Activated CD4-positive, CD25-positive, alpha-beta regulatory T cell (primary cell): ENCODE data around the gene PRUNE1.

Experiments used
- DNase-seq, 4 experiments: peaks; one replicate each; lab custom pipeline; 2025; lab: John Stamatoyannopoulos, UW

The PRUNE1 gene

DNA sequence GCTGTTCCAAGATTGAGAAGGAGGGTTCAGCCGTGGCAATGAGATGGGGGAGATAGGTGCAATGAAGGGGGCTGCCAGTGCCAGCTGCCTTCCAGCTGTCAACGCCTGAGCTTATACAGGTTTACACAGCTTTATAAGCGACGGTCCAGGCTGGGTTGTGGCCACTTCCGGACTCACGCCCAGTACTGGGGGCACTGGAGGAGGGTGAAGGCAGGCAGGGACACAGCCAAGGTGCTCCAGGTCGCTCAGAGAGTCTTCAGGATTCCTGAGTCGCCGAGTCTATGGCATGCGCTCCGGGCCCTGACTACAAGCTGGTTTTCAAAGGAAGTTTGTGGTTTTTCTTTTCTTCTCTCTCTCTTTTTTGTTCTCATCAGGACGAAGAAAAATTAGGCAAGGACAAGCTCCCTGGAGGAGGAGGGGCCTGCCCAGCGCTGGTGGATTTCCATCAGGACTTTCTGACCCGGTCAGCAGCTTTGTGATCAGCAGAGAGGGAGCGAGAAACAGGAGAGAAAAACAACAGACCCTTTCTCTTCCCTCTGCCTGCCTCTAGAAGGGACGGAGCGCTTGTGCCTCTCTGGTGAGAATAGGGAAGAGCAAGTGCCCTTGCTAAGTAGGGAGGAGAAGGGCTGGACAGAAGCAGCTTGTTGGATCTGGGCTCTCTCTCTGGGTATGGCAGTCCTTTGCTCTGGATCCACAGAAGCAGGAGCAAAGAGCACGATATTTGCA, 1.8 kb upstream of the PRUNE1 start, which contains the start of gene MINDY1:
Gene MINDY1, minus strand, starts transcription at position 576 of the 726 bp plus-strand sequence. CDS start 4,285 bp downstream, outside the sequence.
- DNase-seq = no peak

DNA sequence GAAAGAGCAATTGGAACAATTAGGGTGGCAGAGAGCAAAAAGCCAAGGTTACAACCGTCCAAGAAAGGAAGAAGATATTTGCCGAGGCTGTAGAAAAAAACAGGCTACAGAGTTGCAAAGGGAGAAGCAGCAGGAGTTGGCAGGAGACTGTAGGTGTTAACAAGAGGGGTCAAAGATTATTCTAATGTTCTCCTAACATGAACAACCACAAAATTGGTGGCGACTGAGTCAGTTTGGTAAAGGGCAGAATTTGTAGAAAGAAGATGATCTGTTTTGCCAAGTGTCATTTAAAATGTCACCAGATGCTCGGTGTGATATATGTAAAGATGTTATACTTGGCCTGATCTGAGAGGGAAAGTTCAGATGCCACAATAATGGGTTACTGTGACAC, 401 bp upstream of the PRUNE1 start:
- no peak for DNase-seq

DNA sequence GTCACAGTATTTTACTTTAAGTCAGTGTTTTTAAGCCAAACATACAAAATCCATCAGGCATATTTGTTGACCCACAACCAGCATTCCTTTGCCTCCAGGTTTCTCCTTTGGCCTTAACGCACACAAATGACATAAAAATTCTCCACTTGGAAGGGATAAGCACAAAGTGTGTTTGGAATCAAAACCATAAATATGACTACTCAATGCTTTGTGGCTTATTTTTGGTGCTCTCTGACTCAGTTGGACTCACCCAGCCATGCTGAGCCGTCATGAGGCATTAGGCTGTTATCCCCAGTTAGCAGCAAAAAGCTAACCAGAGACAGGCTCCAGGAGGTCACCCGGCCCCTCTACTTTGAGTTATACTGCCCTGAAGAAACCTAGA, 948 bp downstream of the PRUNE1 start:
- DNase-seq = no peak

DNA sequence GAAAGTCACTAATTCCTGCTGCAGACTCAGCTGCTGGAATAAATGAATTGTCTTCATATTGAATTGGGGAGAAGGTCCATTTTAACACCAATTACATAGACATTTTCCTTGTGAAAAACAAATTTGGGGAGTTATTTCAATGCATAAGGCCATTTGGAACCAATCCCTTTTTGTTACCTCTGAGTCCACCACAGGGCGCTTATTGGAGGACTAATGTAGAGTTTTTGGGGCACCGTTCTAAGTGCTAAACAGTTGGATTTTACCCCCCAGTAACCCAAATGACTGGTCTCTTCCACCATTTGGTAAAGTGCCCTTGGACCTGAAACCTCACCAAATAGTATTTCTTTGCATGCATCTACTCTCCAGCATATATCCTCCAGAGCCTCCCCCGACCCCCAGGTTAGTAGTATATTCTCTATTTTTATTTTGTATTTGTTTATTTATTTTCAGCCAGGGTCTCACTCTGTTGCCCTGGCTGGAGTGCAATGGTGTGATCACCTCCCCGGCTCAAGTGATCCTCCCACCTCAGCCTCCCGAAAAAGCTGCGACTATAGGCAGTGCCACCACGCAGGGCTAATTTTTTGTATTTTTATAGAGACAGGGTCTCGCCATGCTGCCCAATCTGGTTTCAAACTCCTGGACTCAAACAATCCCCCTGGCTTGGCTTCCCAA, 1.6 kb downstream of the PRUNE1 start:
- DNase-seq = no peak

DNA sequence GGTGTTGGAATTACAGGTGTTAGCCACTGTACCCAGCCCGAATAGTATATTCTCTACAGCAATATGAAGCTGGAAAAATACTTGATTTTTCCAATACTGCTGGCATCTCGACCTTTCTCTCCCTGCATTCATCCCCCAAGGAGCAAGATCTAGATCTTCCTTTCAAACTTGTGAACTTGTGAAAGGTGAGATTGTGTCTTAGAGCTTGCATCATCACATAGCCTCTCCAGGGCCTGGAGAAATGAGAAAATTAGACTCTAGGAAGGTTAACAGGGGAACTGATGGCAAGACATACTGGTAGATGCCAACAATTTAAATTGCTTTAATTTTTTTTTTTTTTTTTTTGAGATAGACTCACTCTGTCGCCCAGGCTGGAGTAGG, 2.1 kb downstream of the PRUNE1 start:
- no peak for DNase-seq

DNA sequence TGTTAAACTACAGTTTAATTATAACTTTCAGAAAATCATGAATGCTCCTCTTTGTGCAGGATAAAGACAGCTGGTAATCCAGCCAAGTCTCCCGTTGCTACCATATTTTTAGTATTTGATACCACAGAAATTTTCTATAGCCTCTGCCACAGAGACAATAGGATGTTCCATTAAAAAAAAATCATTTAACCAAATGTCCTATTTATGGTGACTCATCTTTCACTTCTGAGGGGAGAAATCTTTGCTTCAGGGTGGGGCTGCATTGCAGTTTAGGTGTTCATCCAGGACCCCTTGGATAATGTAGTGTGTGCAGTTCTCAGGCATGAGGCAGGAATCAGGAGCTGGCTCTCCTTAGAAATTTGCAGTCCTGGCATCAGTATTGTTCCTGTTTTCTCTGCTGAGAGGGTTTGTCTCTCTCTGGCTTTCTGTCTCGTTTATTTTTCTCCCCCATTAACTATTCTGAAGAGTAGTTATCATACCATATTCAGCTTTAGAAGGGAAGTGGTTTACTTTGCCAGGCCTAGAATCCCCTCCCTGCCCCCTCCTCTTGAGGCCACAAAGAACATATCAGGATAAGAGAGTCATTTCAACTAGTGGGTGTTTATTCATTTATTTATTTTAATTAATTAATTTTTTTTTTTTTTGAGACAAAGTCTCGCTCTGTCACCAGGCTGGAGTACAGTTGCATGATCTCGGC, 3.1 kb downstream of the PRUNE1 start:
- no peak for DNase-seq

DNA sequence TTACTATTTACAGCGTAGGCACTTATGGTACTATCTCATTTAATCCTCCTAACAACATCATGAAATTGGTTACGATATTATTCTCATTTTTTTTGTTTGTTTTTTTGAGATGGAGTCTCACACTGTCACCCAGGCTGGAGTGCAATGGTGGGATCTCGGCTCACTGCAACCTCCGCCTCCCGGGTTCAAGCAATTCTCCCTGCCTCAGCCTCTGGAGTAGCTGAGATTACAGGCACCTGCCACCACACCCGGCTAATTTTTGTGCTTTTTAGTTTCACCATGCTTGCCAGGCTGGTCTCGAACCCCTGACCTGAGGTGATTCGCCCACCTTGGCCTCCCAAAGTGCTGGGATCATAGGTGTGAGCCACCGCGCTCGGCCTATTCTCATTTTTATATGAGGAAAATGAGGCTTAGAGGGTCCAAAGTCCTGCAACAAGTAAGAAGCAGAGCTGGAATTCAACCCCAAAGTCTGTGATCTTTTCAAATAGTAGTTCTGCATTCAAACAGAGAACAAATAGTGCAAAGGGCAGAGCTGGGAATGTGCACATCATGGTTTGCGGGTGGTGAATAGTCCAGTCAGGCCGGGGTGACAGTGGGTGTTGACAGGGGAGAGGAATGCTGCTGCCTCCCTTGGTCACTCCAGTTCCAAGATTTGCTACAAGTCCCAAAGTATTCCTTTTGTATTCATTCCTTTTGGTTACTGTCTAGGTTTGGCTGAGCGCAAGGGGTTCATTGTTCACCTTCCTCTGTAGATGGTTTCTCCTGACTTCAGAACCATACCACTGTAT, 4.6 kb downstream of the PRUNE1 start:
- no peak for DNase-seq

DNA sequence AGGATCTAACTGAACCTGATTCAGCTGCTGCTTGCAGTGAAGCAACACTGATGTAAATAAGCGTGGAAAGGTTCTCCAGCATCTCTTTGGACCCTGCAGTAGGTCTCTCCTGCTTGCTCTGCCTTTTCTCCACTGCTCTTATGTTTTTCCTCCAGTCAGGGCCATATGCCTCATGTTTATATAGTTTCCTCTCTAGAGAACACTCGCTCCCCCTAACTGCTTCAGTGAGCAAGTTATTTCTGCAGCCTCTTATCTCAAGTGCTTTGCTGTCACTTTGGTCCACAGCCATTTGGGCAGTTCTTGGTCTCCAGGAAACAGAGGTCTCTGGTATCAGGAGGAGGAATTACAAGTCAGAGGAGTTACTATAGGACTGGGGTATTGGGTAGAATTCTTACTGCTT, 5.3 kb downstream of the PRUNE1 start:
- DNase-seq = no peak

DNA sequence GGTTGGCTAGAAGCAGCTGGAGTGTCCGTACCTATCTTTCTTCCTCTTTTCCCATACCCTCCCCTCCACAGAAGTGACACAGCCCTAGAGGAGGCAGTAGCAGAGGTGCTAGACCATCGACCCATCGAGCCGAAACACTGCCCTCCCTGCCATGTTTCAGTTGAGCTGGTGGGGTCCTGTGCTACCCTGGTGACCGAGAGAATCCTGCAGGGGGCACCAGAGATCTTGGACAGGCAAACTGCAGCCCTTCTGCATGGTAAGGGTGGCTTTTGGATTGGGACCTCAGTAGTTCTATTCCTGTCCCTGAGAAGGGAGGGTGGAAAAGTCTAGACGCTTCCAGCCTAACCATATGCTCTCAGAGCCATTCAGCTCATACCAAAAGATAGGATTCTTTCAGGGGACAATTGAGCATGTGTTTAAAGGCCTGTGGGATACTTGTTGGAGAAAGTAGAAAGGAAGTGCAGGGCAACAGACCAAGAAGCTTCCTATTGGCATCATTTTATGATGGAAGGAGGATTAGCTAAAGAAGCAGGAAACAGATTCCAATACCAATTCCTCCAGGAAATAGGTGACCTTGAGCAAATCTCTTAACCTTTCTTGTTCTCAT, 16.4 kb downstream of the PRUNE1 start:
- peak; percentile 56 to 84 (median 72) for DNase-seq

DNA sequence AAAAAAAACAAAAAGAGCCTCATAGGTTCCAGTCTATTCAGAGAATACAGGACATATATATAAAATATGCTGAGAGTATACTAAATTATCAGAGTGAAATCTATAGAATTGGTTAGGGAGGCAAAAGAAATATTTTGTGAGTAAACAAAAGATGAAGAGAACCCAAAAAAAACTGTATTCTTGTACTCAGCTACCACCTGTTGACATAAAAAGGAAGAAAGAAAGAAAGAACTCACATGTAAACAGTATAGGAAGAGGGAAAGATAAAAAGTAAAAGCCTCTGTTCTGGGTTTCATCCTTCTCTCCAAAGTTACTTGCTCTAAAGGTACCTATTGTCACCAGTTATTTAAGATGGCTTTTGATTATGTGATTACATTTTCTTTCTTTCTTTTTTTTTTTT, 18.2 kb downstream of the PRUNE1 start:
- no peak for DNase-seq

DNA sequence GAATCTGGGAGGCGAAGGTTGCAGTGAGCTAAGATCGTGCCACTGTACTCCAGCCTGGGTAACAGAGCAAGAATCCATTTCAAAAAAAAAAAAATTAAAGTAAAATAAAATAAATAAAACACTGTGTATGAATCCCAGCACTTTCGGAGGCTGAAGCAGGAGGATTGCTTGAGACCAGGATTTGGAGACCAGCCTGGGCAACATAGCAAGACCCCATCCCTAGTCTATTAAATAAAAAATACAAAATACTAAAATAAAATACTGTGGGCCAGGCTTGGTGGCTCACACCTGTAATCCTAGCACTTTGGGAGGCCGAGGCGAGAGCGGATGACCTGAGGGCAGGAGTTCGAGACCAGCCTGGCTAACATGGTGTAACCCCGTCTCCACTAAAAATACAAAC, 23.9 kb downstream of the PRUNE1 start:
- no peak for DNase-seq

DNA sequence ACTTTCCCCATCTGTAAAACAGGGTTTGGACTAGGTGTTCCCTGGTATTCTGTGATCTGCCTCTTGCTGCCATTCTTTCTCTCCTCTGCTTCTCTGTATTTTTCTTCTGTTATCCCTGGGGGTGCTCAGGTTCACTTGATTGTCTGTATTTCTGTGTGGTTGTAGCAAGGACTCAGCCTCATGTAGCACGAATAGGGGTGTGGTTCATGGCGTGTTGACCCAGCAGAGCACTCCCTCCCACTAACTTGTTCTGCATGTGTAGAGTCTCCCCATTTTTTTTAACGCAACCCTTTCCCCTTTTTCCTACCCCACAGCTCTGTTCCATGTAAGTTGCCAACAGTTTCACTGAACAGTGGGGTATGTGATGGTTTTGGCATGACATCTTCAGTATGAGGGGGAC, 26.9 kb downstream of the PRUNE1 start:
- DNase-seq = no peak

DNA sequence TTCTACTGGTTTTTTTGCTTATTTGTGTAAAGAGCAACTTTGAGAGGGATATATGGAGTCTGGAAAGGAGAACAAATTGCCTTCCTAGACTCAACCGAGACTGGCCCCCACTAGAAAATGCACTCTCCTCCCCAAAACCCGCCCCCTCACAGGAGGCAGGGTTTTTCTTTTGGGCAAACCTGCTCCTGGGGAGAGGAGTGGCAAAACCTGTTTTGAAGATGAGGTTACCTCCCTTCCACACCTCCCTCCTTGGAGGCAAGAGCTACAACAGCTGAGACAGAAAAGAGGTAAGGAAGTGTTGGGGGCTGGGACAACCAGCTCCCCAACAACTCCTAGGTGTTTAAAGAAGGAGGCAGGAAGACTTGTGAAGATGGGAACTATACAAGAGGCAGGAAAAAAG, 28.1 kb downstream of the PRUNE1 start, which contains the start of gene BNIPL:
Gene BNIPL, plus strand, starts transcription at position 231 of the 400 bp plus-strand sequence. Its CDS starts 140 bp downstream, at position 371.
- DNase-seq = no peak

DNA sequence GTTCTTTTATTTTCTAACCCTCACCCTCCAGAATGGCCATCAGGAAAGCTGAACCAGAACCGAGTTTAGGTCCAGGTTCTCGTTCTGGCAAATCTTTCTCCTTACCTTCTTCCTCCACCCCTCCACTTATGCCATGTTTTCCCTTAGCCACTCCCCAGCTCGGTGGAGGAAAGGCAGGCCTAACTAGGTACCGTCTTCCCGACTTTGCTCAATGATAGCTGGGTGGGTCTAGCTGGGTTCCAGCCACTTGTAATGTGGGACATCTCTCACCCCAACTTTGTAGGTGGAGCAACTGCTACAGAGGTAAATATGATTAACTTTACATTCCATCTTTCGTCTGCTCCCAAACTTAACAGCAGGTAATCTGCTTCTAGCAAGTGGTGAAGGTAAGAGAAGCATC, 28.8 kb downstream of the PRUNE1 start:
- DNase-seq = no peak

DNA sequence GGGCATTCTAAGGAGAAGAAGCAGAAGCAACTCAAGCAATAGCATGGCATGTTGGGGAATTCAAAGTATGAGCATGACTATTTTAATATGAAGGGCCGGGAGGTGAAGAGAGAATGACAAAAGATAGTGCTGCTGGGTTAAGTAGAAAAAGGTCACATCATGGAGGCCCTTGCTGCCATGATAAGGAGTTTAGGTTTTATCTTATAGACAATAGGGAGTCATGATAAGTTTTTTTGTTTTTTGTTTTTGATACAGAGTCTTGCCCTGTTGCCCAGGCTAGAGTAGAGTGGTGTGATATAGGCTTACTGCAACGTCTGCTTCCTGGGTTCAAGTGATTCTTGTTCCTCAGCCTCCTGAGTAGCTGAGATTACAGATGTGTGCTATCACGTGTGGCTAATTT, 31.3 kb downstream of the PRUNE1 start:
- no peak for DNase-seq

DNA sequence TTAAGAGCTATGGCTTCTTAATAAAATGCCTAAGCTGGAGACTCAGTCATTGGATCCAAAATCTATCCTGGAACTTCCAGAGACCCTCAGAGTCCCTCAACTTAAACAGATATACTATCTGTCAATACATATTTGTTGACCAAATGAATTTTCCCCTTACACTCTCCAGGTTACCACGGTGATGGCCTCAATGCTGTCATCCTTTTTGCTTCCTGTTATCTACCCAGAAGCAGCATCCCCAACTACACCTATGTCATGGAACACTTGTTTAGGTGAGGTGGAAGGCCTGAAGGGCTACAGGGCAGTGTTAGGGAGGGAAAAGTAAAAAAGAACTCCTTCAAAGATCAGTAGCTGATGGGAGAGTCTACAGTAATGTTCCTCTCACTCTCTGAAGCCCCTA, 34.9 kb downstream of the PRUNE1 start:
- DNase-seq = no peak

DNA sequence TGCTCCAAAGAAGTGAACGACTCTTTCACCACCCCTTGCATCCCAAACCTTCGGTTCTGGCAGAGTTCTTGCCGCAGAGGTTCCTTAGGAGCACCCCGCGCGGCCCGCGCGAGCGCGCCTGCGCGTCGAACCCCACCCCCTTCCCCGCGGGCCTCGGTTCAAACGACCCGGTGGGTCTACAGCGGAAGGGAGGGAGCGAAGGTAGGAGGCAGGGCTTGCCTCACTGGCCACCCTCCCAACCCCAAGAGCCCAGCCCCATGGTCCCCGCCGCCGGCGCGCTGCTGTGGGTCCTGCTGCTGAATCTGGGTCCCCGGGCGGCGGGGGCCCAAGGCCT, 39.3 kb downstream of the PRUNE1 start, which contains the start of gene C1orf56:
Gene C1orf56, plus strand, starts transcription at position 161 of the 334 bp plus-strand sequence. Its CDS starts 97 bp downstream, at position 258.
- peak in 3 of 4 experiments; percentile 30 to 39 (median 31) for DNase-seq

DNA sequence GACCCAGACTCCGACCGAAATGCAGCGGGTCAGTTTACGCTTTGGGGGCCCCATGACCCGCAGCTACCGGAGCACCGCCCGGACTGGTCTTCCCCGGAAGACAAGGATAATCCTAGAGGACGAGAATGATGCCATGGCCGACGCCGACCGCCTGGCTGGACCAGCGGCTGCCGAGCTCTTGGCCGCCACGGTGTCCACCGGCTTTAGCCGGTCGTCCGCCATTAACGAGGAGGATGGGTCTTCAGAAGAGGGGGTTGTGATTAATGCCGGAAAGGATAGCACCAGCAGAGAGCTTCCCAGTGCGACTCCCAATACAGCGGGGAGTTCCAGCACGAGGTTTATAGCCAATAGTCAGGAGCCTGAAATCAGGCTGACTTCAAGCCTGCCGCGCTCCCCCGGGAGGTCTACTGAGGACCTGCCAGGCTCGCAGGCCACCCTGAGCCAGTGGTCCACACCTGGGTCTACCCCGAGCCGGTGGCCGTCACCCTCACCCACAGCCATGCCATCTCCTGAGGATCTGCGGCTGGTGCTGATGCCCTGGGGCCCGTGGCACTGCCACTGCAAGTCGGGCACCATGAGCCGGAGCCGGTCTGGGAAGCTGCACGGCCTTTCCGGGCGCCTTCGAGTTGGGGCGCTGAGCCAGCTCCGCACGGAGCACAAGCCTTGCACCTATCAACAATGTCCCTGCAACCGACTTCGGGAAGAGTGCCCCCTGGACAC, 39.8 kb downstream of the PRUNE1 start:
- peak in 2 of 4 experiments; percentile 9 to 25 for DNase-seq

DNA sequence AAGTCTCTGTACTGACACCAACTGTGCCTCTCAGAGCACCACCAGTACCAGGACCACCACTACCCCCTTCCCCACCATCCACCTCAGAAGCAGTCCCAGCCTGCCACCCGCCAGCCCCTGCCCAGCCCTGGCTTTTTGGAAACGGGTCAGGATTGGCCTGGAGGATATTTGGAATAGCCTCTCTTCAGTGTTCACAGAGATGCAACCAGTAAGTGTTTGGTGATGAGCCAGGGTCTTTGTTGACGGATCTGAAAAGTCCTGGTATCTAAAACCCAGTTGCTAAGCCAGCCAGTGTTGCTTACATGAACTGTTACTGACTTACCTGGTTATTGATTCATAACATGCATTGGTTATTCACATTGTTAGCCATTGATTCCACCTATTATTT, 40.4 kb downstream of the PRUNE1 start:
- DNase-seq = no peak

DNA sequence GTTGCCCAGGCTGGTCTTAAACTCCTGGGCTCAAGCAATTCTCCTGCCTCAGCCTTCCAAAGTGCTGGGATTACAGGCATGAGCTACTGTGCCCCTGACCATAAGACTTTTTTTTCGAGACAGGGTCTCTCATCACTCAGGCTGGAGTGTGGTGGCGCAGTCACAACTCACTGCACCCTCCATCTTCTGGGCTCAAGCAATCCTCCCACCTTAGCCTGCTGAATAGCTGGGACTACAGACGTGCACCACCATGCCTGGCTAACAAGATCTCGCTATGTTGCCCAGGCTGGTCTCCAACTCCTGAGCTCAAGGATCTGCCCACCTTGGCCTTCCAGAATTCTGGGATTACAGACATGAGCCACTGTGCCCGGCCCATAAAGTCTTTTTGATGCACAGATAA, 41.2 kb downstream of the PRUNE1 start:
- no peak for DNase-seq

DNA sequence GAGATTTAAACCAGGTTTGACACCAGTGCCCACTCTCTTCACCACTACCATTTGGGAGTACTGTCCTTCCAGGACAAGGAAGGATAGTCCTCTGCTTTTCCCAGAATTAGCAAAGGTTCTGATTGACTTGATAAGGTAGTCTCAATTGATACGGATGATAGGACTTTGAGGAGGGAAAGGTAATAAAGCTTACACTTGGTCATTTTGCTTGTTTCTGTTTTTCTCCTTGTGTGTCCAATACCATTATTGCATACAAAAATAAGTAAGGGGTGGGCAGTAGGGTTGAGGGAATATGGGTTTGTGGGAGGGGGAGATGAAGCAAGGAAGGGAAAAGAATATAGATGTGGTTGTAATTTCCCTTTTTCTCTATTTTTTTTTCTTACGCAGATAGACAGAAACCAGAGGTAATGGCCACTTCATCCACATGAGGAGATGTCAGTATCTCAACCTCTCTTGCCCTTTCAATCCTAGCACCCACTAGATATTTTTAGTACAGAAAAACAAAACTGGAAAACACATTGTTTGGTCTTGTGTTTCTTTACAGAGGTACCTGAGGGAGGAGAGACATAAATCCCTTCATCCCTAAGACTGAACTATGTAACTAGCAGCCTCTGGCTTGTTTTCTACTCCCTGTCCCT, 41.9 kb downstream of the PRUNE1 start:
- DNase-seq = no peak
